ENCODE measurements around the gene PLEKHF1. TPM values are rescaled to one million over a fixed set of nuclear protein-coding genes. Genes with fewer than 3 reads are reported as not detected.
A peak's percentile ranks its signal among the peaks of the same experiment; 100 is the strongest.

Gene PLEKHF1
- polyA plus RNA-seq, 3 donors from 2014 or later, result 107 to 244 (median 141) TPM

DNA sequence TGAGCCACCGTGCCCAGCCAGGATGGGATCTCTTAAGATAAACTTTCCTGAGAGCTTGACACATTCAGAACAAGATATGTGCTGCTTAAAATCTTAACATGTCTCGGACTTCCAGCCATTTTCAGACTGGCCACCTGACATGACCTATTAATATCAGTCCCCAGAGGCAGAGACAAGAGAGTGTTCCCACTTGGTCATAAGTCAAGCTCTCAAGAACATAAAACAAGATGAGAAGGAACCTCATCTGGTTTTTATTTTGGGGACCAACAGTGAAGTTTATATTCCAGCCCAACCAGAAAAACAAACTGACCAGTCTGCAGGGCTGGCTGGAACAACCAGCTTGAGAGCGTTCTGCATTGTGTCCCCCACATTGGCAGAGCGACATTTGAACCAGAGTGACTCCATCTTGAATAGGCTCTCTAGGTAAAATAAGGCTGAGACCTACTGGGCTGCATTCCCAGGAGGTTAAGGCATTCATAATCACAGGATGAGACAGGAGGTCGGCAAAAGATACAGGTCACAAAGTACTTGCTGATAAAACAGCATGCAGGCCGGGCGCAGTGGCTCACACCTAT lies 21.8 kb upstream of the PLEKHF1 start:
- Mint-ChIP-seq H3K27me3 (ENCODE audit: low read depth in 3 of 3) (peaks cover 2 to 5% (median 2%) of the 10 kb centered on the region in 3 donors), H3K9me3 (no peaks in the 10 kb centered on the region), H3K4me3 (no peak overlapping the region), H3K27ac (no peak overlapping the region), H3K36me3 (no peaks in the 10 kb centered on the region), H3K4me1 (peaks cover 15 to 17% of the 10 kb centered on the region in 2 donors)
- DNase-seq, result no peak

DNA sequence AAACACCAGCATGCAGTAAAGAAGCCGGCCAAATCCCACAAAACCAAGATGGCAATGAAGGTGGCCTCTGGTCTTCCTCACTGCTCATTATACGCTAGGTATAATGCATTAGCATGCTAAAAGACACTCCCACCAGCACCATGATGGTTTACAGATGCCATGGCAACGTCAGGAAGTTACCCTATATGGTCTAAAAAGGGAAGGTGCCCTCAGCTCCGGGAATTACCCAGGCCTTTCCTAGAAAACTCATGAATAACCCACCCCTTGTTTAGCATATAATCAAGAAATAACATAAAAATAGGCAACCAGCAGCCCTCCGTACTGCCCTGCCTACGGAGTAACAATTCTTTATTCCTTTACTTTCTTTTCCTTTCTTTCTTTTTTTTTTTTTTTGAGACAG lies 21.1 kb upstream of the PLEKHF1 start:
- no peak for DNase-seq
- H3K4me3 Mint-ChIP-seq, result no peak overlapping the region
- H3K9me3 Mint-ChIP-seq, result no peaks in the 10 kb centered on the region
- H3K27ac Mint-ChIP-seq, result no peak overlapping the region
- no peaks in the 10 kb centered on the region for H3K36me3 Mint-ChIP-seq
- peaks cover 15 to 17% of the 10 kb centered on the region in 2 donors for H3K4me1 Mint-ChIP-seq
- peaks cover 0 to 5% (median 2%) of the 10 kb centered on the region in 3 donors for H3K27me3 Mint-ChIP-seq (ENCODE audit: low read depth in 3 of 3)

DNA sequence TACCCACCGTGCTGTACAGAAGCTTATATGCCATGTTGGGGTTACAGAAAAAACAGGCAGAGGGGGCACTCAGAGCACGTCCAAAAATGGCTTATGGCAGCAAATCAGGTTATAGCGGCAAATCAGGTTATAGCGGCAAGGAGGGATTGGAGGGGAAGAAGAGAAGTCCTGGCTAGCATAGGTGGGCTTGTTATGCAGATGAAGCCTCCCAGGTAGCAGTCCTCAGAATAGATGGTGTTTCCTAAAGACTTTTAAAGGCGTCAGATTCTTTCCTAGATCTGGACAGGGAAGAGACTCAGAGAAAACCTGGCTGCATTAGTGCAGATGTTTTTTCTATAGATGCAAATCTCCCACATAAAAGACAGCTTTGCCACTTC lies 19.8 kb upstream of the PLEKHF1 start:
- Mint-ChIP-seq H3K27ac (peak overlapping the region in 1 of 6 donors; percentile 78), H3K4me3 (peak overlapping the region in 3 of 5 donors; percentile 7 to 63 (median 31)), H3K4me1 (peaks cover 19 to 21% of the 10 kb centered on the region in 2 donors), H3K27me3 (ENCODE audit: low read depth in 3 of 3) (peaks cover 0 to 5% (median 2%) of the 10 kb centered on the region in 3 donors), H3K36me3 (no peaks in the 10 kb centered on the region), H3K9me3 (no peaks in the 10 kb centered on the region)
- DNase-seq, result no peak

GRCh38 chr19:29645911-29646310 lies 19.4 kb upstream of the PLEKHF1 start:
- no peak for DNase-seq
- Mint-ChIP-seq H3K4me1 (peaks cover 23 to 26% of the 10 kb centered on the region in 2 donors), H3K9me3 (no peaks in the 10 kb centered on the region), H3K27ac (peak overlapping the region in 1 of 6 donors; percentile 78), H3K27me3 (ENCODE audit: low read depth in 3 of 3) (peaks cover 0 to 2% (median 2%) of the 10 kb centered on the region in 3 donors), H3K4me3 (peak overlapping the region in 4 of 5 donors; percentile 7 to 63 (median 34)), H3K36me3 (no peaks in the 10 kb centered on the region)

DNA sequence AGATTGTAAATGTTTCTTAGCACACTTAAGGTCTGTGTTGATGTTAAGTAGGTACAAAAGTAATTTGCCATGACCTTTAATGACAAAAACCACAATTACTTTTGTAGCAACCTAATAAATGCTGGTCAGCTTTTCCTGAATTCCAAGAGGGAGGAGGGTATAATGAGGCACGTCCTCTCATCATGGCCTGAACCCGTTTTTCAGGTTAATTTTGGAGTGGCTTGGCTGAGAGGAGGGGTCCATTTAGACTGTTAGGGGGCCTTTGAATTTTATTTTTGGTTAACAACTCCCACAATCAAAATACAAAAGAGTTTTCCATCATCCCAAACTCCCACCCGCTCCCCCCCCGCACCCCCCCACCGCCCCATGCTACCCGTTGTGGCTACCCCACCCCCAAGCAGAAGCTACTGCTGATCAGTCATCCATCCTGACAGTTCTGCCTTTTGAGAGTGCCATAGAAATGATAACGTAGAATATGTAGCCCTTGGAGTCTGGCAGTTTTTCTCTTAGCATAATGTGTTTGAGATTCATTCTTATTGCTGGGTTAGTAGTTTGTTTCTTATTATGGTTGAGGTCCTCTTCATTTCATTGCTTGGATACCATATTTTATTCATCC lies 14.4 kb upstream of the PLEKHF1 start:
- Mint-ChIP-seq H3K9me3 (peaks cover 0 to 3% (median under 1%) of the 10 kb centered on the region in 6 donors), H3K4me3 (peak overlapping the region; percentile 58 to 89 (median 69)), H3K4me1 (peaks cover 47 to 55% of the 10 kb centered on the region in 2 donors), H3K27me3 (ENCODE audit: low read depth in 3 of 3) (peaks cover 0 to 4% (median 2%) of the 10 kb centered on the region in 3 donors), H3K36me3 (no peaks in the 10 kb centered on the region), H3K27ac (peak overlapping the region; percentile 45 to 78 (median 72))
- no peak for DNase-seq

- Mint-ChIP-seq H3K4me3 (peak overlapping the region; percentile 58 to 89 (median 69)), H3K4me1 (peaks cover 41 to 49% of the 10 kb centered on the region in 2 donors), H3K27me3 (ENCODE audit: low read depth in 3 of 3) (peaks cover 0 to 4% (median 0%) of the 10 kb centered on the region in 3 donors), H3K9me3 (peaks cover 0 to 3% (median under 1%) of the 10 kb centered on the region in 6 donors), H3K27ac (peak overlapping the region; percentile 1 to 91 (median 74)), H3K36me3 (no peaks in the 10 kb centered on the region)
- peak; percentile 12 to 44 (median 25) for DNase-seq
These were observed 13.5 kb upstream of the PLEKHF1 start for GRCh38 chr19:29651622-29652394.

DNA sequence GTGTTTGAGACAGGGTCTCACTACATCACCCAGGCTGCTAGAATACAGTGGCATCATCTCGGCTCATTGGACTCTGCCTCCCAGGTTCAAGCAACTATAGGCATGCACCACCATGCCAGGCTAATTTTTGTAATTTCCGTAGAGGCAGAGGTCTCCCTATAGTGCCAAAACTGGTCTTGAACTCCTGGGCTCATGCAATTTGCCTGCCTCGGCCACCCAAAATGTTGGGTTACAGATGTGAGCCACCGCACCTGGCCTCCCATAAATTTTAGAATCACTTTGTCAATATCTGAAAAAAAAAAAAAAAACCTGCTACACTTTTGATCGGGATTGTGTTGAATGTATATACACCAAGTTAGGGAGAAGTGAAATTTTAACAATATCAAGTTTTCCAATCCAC lies 11.9 kb upstream of the PLEKHF1 start:
- DNase-seq, result no peak
- peaks cover 39 to 49% of the 10 kb centered on the region in 2 donors for H3K4me1 Mint-ChIP-seq
- peaks cover 0 to 7% (median 0%) of the 10 kb centered on the region in 3 donors for H3K27me3 Mint-ChIP-seq (ENCODE audit: low read depth in 3 of 3)
- peak overlapping the region in 1 of 6 donors; percentile 30 for H3K27ac Mint-ChIP-seq
- H3K36me3 Mint-ChIP-seq, result no peaks in the 10 kb centered on the region
- peaks cover 0 to 3% (median under 1%) of the 10 kb centered on the region in 6 donors for H3K9me3 Mint-ChIP-seq
- H3K4me3 Mint-ChIP-seq, result peak overlapping the region in 2 of 5 donors; percentile 26 to 47

DNA sequence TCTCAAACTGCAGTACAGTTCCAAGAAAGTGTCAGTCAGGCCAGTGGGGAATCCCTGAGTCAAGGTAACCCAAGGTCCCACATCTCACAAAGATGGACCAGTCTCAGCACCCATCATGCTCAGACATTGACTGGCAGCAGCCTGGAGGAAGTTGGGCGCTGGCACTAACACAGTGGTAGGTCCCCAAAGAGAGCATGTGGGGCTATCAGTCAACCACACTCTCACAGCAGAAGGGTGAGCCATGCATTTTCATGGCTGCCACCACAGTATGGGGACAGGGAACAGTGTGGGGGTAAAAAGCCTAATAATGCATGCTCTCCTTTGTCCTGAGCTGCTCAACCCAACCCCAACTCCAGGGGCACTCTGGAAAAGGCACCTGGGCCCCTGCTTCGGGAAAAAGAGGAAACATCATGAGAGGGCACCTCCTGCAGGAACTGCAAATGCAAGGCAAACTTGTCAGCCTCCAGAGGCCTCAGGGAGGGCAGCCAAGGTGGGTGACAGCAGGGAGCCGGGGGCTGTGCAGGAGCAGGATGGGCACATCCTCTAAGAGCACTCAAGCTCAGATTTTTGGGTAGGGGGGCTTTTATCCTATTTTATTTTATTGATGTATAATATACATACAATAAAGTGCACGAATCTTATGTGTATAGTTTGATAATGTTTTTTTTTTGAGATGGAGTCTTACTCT lies 9.5 kb upstream of the PLEKHF1 start:
- Mint-ChIP-seq H3K4me1 (peaks cover 32 to 41% of the 10 kb centered on the region in 2 donors), H3K27me3 (ENCODE audit: low read depth in 3 of 3) (peaks cover 0 to 7% (median 0%) of the 10 kb centered on the region in 3 donors), H3K27ac (peak overlapping the region in 1 of 6 donors; percentile 35), H3K9me3 (peaks cover 0 to 3% (median under 1%) of the 10 kb centered on the region in 6 donors), H3K4me3 (no peak overlapping the region), H3K36me3 (no peaks in the 10 kb centered on the region)
- no peak for DNase-seq

GRCh38 chr19:29658221-29658991 lies 6.9 kb upstream of the PLEKHF1 start:
- H3K27ac Mint-ChIP-seq, result no peak overlapping the region
- no peak for DNase-seq
- H3K4me1 Mint-ChIP-seq, result peaks cover 9 to 15% of the 10 kb centered on the region in 2 donors
- peaks cover 0 to 2% (median 0%) of the 10 kb centered on the region in 3 donors for H3K27me3 Mint-ChIP-seq (ENCODE audit: low read depth in 3 of 3)
- no peaks in the 10 kb centered on the region for H3K36me3 Mint-ChIP-seq
- no peak overlapping the region for H3K4me3 Mint-ChIP-seq
- H3K9me3 Mint-ChIP-seq, result peaks cover 0 to 3% (median under 1%) of the 10 kb centered on the region in 6 donors

GRCh38 chr19:29660835-29661234 lies 4.4 kb upstream of the PLEKHF1 start:
- Mint-ChIP-seq H3K9me3 (no peaks in the 10 kb centered on the region), H3K27ac (no peak overlapping the region), H3K4me1 (peaks cover 8% of the 10 kb centered on the region in 2 donors), H3K4me3 (no peak overlapping the region), H3K36me3 (no peaks in the 10 kb centered on the region), H3K27me3 (ENCODE audit: low read depth in 3 of 3) (peaks cover 0 to 11% (median 2%) of the 10 kb centered on the region in 3 donors)
- no peak for DNase-seq

DNA sequence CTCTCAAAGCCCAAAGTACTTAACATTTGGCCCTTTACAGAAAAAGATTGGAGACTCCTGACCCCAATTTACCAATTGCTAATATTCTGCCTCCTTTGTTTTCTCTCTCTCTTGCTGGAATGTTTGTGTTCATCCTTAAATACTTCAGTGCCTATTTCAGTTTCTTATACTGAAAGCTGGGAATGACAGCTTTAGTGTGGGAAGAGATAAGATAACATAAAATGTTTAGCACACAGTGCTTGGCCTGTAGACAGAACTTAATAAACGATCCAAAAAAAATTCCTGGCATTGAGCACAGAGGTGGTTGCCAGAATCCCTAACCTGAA lies 3.0 kb upstream of the PLEKHF1 start:
- DNase-seq, result no peak
- peaks cover 9% of the 10 kb centered on the region in 3 donors for H3K36me3 Mint-ChIP-seq
- no peak overlapping the region for H3K4me3 Mint-ChIP-seq
- H3K27ac Mint-ChIP-seq, result no peak overlapping the region
- peaks cover 16 to 17% of the 10 kb centered on the region in 2 donors for H3K4me1 Mint-ChIP-seq
- peaks cover 0 to 9% (median 8%) of the 10 kb centered on the region in 3 donors for H3K27me3 Mint-ChIP-seq (ENCODE audit: low read depth in 3 of 3)
- no peaks in the 10 kb centered on the region for H3K9me3 Mint-ChIP-seq

- H3K4me3 Mint-ChIP-seq, result peak overlapping the region in 1 of 5 donors; percentile 9
These were observed 2.5 kb upstream of the PLEKHF1 start for GRCh38 chr19:29662604-29663404.

More at GRCh38 chr19:29662604-29663404, 2.5 kb upstream of the PLEKHF1 start:
- peaks cover 9 to 12% (median 9%) of the 10 kb centered on the region in 3 donors for H3K36me3 Mint-ChIP-seq
- H3K27me3 Mint-ChIP-seq (ENCODE audit: low read depth in 3 of 3), result peaks cover 2 to 13% (median 12%) of the 10 kb centered on the region in 3 donors
- peaks cover 22% of the 10 kb centered on the region in 2 donors for H3K4me1 Mint-ChIP-seq
- H3K9me3 Mint-ChIP-seq, result no peaks in the 10 kb centered on the region
- no peak overlapping the region for H3K27ac Mint-ChIP-seq
- no peak for DNase-seq

Measured in immature natural killer cell (primary cell).